Measurements from ENCODE around the gene TNFAIP8L2.

GRCh38 chr1:151175041-151175741, 18.7 kb downstream of the TNFAIP8L2 start:
- TF ChIP-seq CTCF (IDR thresholded peaks at IDR 0.05 in 2 of 3, conservative IDR thresholded peaks at IDR 0.05 in 1 of 3; ENCODE audit: borderline replicate concordance in 1 of 3, insufficient read depth in 1 of 3, low read depth in 2 of 3, low read length in 2 of 3) (no peak), SIN3A (IDR thresholded peaks at IDR 0.05; ENCODE audit: low read depth) (no peak), JUND (IDR thresholded peaks at IDR 0.05) (no peak), MAX (IDR thresholded peaks at IDR 0.05) (no peak), EZH2 (IDR thresholded peaks at IDR 0.05) (no peak), REST (IDR thresholded peaks at IDR 0.05; ENCODE audit: low read depth) (no peak), EGR1 (IDR thresholded peaks at IDR 0.05; ENCODE audit: low read depth) (no peak), ZNF274 (IDR thresholded peaks at IDR 0.05; ENCODE audit: low read depth, low read length) (no peak), POLR2A (IDR thresholded peaks at IDR 0.05; ENCODE audit: borderline replicate concordance, extremely low read depth, insufficient read depth, insufficient read length) (no peak)
